ENCODE measurements around the gene CST2.
"Not testable (repeated sequence)": the region's sequence is repeated elsewhere in the genome, so short reads cannot be mapped to it uniquely, and the experiment has no call there.

CST2 gene

GRCh38 chr20:23794065-23794464, 32.5 kb downstream of the CST2 start:
- TF ChIP-seq CTCF (IDR thresholded peaks at IDR 0.05; ENCODE audit: insufficient read depth, low read length) (no peak), REST (IDR thresholded peaks at IDR 0.05; ENCODE audit: insufficient replicate concordance, low read depth) (no peak), POLR2AphosphoS5 (IDR thresholded peaks at IDR 0.05; ENCODE audit: low read depth) (no peak), SPI1 (IDR thresholded peaks at IDR 0.05; ENCODE audit: borderline replicate concordance, low read depth) (no peak), GABPA (IDR thresholded peaks at IDR 0.05; ENCODE audit: low read depth) (no peak)
- no peak for DNase-seq (ENCODE audit: low read depth in 1 of 2, low spot score in 1 of 2)
- Histone ChIP-seq H3K27ac (replicated peaks) (no peak overlapping the region), H3K27me3 (ENCODE audit: insufficient read depth, poor library complexity, severe bottlenecking) (no peaks in the 10 kb centered on the region), H3K4me3 (replicated peaks; ENCODE audit: insufficient read depth, low read length) (no peak overlapping the region)

- Histone ChIP-seq H3K27ac (replicated peaks) (no peak overlapping the region), H3K4me3 (replicated peaks; ENCODE audit: insufficient read depth, low read length) (no peak overlapping the region), H3K27me3 (ENCODE audit: insufficient read depth, poor library complexity, severe bottlenecking) (no peaks in the 10 kb centered on the region)
- DNase-seq (ENCODE audit: low read depth in 1 of 2, low spot score in 1 of 2) = no peak
- TF ChIP-seq CTCF (IDR thresholded peaks at IDR 0.05; ENCODE audit: insufficient read depth, low read length) (no peak), POLR2AphosphoS5 (IDR thresholded peaks at IDR 0.05; ENCODE audit: low read depth) (no peak), SPI1 (IDR thresholded peaks at IDR 0.05; ENCODE audit: borderline replicate concordance, low read depth) (no peak), REST (IDR thresholded peaks at IDR 0.05; ENCODE audit: insufficient replicate concordance, low read depth) (no peak), GABPA (IDR thresholded peaks at IDR 0.05; ENCODE audit: low read depth) (no peak)
Measured at GRCh38 chr20:23783447-23783846, 43.1 kb downstream of the CST2 start.

- Histone ChIP-seq H3K27ac (replicated peaks) (no peak overlapping the region), H3K27me3 (ENCODE audit: insufficient read depth, poor library complexity, severe bottlenecking) (no peaks in the 10 kb centered on the region), H3K4me3 (replicated peaks; ENCODE audit: insufficient read depth, low read length) (no peak overlapping the region)
- DNase-seq (ENCODE audit: low read depth in 1 of 2, low spot score in 1 of 2) = peak in 1 of 2 experiments; percentile 3
- peak; percentile 69 for TF ChIP-seq CTCF (IDR thresholded peaks at IDR 0.05; ENCODE audit: insufficient read depth, low read length)
- TF ChIP-seq GABPA (IDR thresholded peaks at IDR 0.05; ENCODE audit: low read depth) = no peak
Measured at GRCh38 chr20:23782366-23782983, 44.1 kb downstream of the CST2 start.

GRCh38 chr20:23778676-23779075, 47.9 kb downstream of the CST2 start:
- not testable (repeated sequence) for H3K4me3 ChIP-seq (replicated peaks; ENCODE audit: insufficient read depth, low read length); DNase-seq (ENCODE audit: low read depth in 1 of 2, low spot score in 1 of 2); H3K27me3 ChIP-seq (ENCODE audit: insufficient read depth, poor library complexity, severe bottlenecking)

GRCh38 chr20:23777380-23777779, 49.1 kb downstream of the CST2 start:
- H3K4me3 ChIP-seq (replicated peaks; ENCODE audit: insufficient read depth, low read length); DNase-seq (ENCODE audit: low read depth in 1 of 2, low spot score in 1 of 2); H3K27ac ChIP-seq (replicated peaks); H3K27me3 ChIP-seq (ENCODE audit: insufficient read depth, poor library complexity, severe bottlenecking): not testable (repeated sequence)

More at GRCh38 chr20:23778676-23779075, 47.9 kb downstream of the CST2 start:
- H3K27ac ChIP-seq (replicated peaks) = not testable (repeated sequence)
